ENCODE measurements around the gene SIM1.

GRCh38 chr6:100445512-100445911, 19.2 kb downstream of the SIM1 start:
- no peak for TF ChIP-seq POLR2A (IDR thresholded peaks at IDR 0.05; ENCODE audit: borderline replicate concordance, extremely low read depth, insufficient read depth, insufficient read length)
- no peak for TF ChIP-seq CTCF (IDR thresholded peaks at IDR 0.05 in 2 of 3, conservative IDR thresholded peaks at IDR 0.05 in 1 of 3; ENCODE audit: borderline replicate concordance in 1 of 3, insufficient read depth in 1 of 3, low read depth in 2 of 3, low read length in 2 of 3)
- no peak for TF ChIP-seq EZH2 (IDR thresholded peaks at IDR 0.05)
- TF ChIP-seq YY1 (IDR thresholded peaks at IDR 0.05; ENCODE audit: extremely low read depth, insufficient replicate concordance, low read depth, low read length), result no peak
- no peak for TF ChIP-seq TCF7L2 (IDR thresholded peaks at IDR 0.05; ENCODE audit: borderline replicate concordance, extremely low read depth, insufficient read depth, insufficient read length)
